ENCODE data around the gene NR5A2.

NR5A2 gene

GRCh38 chr1:200029035-200029821 is 1.7 kb downstream of the NR5A2 start (continued):
- TF ChIP-seq ZNF26 (tag by site-specific recombination; IDR thresholded peaks at IDR 0.05) (no peak), KLF16 (tag by site-specific recombination; IDR thresholded peaks at IDR 0.05) (no peak), ZNF211 (tag by site-specific recombination; IDR thresholded peaks at IDR 0.05; ENCODE audit: low read depth) (no peak), ZNF404 (tag by site-specific recombination; IDR thresholded peaks at IDR 0.05) (no peak), ZBTB11 (tag by site-specific recombination; conservative IDR thresholded peaks at IDR 0.05; ENCODE audit: low read depth) (peak; percentile 73), ZNF792 (tag by site-specific recombination; IDR thresholded peaks at IDR 0.05) (0 out of 2 replicates have a peak, but pooled peaks have one; percentile 30), ZNF677 (tag by site-specific recombination; IDR thresholded peaks at IDR 0.05) (no peak), ZNF560 (tag by site-specific recombination; IDR thresholded peaks at IDR 0.05; ENCODE audit: borderline replicate concordance) (no peak), ZNF19 (tag by site-specific recombination; IDR thresholded peaks at IDR 0.05; ENCODE audit: low read depth) (no peak), ZNF423 (tag by site-specific recombination; IDR thresholded peaks at IDR 0.05) (no peak), ZNF549 (tag by site-specific recombination; IDR thresholded peaks at IDR 0.05) (no peak)
- TF ChIP-seq, protein P1, sequence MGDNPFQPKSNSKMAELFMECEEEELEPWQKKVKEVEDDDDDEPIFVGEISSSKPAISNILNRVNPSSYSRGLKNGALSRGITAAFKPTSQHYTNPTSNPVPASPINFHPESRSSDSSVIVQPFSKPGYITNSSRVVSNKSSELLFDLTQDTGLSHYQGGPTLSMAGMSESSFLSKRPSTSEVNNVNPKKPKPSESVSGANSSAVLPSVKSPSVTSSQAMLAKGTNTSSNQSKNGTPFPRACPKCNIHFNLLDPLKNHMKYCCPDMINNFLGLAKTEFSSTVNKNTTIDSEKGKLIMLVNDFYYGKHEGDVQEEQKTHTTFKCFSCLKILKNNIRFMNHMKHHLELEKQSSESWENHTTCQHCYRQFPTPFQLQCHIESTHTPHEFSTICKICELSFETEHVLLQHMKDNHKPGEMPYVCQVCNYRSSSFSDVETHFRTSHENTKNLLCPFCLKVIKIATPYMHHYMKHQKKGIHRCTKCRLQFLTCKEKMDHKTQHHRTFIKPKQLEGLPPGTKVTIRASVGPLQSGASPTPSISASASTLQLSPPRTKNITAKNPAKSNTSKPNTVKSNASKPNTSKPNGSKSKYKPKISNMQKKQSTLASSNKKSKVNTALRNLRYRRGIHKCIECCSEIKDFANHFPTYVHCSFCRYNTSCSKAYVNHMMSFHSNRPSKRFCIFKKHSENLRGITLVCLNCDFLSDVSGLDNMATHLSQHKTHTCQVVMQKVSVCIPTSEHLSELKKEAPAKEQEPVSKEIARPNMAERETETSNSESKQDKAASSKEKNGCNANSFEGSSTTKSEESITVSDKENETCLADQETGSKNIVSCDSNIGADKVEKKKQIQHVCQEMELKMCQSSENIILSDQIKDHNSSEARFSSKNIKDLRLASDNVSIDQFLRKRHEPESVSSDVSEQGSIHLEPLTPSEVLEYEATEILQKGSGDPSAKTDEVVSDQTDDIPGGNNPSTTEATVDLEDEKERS (tag by site-specific recombination; IDR thresholded peaks at IDR 0.05) = no peak

GRCh38 chr1:200029822-200030152 is 2.3 kb downstream of the NR5A2 start:
- ChIA-PET POLR2A (interaction anchor here (1.1 to 1.3 kb wide), 2 partner anchors 8 to 9 kb away, joined by 3 to 4 read pairs; no protein-coding TSS in a partner anchor), CTCF (interaction anchor here (0.6 kb wide), 1 partner anchor 1435 kb away, joined by 3 read pairs; no protein-coding TSS in a partner anchor)
- Histone ChIP-seq H3K36me3 (ENCODE audit: control insufficient read depth in 2 of 2, insufficient read depth in 1 of 2, low read length in 2 of 2) (no peaks in the 10 kb centered on the region), H3K4me3 (ENCODE audit: low read depth, low read length) (peak overlapping the region; percentile 67), H3K4me1 (ENCODE audit: control insufficient read depth, insufficient read depth, low read length) (peaks cover 6% of the 10 kb centered on the region), H3K27ac (ENCODE audit: extremely low read depth, low read depth, low read length) (peak overlapping the region; percentile 42; the same call in 1 of the 2 replicates), H3K9me3 (ENCODE audit: control insufficient read depth, insufficient read depth, low read depth, low read length) (no peaks in the 10 kb centered on the region)
- TF ChIP-seq ZEB2 (tag by site-specific recombination; IDR thresholded peaks at IDR 0.05) (0 out of 2 replicates have a peak, but pooled peaks have one; percentile 11), ZNF629 (tag by site-specific recombination; IDR thresholded peaks at IDR 0.05) (no peak), ZNF510 (tag by site-specific recombination; IDR thresholded peaks at IDR 0.05; ENCODE audit: insufficient replicate concordance) (no peak), KLF7 (tag by site-specific recombination; IDR thresholded peaks at IDR 0.05; ENCODE audit: borderline replicate concordance) (no peak), ZNF2 (tag by site-specific recombination; IDR thresholded peaks at IDR 0.05) (no peak), ZNF18 (tag by site-specific recombination; IDR thresholded peaks at IDR 0.05) (no peak), ZNF600 (tag by site-specific recombination; IDR thresholded peaks at IDR 0.05) (0 out of 2 replicates have a peak, but pooled peaks have one; percentile 15), ZNF473 (tag by site-specific recombination; IDR thresholded peaks at IDR 0.05) (no peak), ZNF768 (tag by site-specific recombination; IDR thresholded peaks at IDR 0.05) (no peak), GLIS1 (tag by site-specific recombination; IDR thresholded peaks at IDR 0.05) (no peak), PRDM10 (tag by site-specific recombination; IDR thresholded peaks at IDR 0.05) (peak; percentile 93), ZNF792 (tag by site-specific recombination; IDR thresholded peaks at IDR 0.05) (no peak)

Data from HEK293 (cell line).